Body of pancreas (tissue), 4 donors: ENCODE results near the gene CDK1. TPM values are rescaled to one million over a fixed set of nuclear protein-coding genes. Genes with fewer than 3 reads are reported as not detected.
"Not testable (repeated sequence)": the region's sequence is repeated elsewhere in the genome, so short reads cannot be mapped to it uniquely, and the experiment has no call there.

ENCODE experiments used
- ATAC-seq: fragments of 150-250 bp; one replicate; pipeline ENCODE4 v1.9.1; 2016
- DNase-seq, 4 donors: peaks; one replicate each; pipeline ENCODE4 v3.0.0-alpha.2; 2019
- H3K27ac ChIP-seq, 4 donors: fragments of 200-600 bp; sonication (generic); 1 replicate in 3 of 4; 2 replicates in 1 of 4; pipeline versions ENCODE4 v1.5.1 to v1.6.1; 2016 to 2019; ENCODE audit warnings: mild to moderate bottlenecking in 1 of 4, mixed read lengths in 1 of 4, moderate library complexity in 1 of 4
- H3K27me3 ChIP-seq, 2 donors: fragments of 200-600 bp; sonication (generic); one replicate each; pipeline ENCODE4 v1.6.0; 2016; ENCODE audit warnings: mild to moderate bottlenecking in 1 of 2
- H3K36me3 ChIP-seq, 2 donors: fragments of 200-600 bp; sonication (generic); replicated peaks in 1 of 2; 2 replicates each; pipeline ENCODE4 v1.5.1; 2016; ENCODE audit warnings: low read depth in 2 of 2; ENCODE audit not compliant: insufficient read depth in 1 of 2
- H3K4me1 ChIP-seq: fragments of 200-600 bp; sonication (generic); one replicate; pipeline ENCODE4 v1.6.0; 2016
- H3K4me3 ChIP-seq, 2 donors: fragments of 200-600 bp; sonication (generic); 1 replicate in 1 of 2; 2 replicates in 1 of 2; pipeline ENCODE4 v1.5.1; 2016 to 2019
- H3K9me3 ChIP-seq, 3 donors: fragments of 200-600 bp; sonication (generic); 1 replicate in 2 of 3; 2 replicates in 1 of 3; pipeline ENCODE4 v1.5.1; 2016
- POLR2A ChIP-seq, 3 donors: fragments of 450-650 bp; IDR thresholded peaks; one replicate each; pipeline ENCODE4 v1.6.1; 2016; ENCODE audit warnings: antibody characterized with exemption in 3 of 3, mild to moderate bottlenecking in 2 of 3
- WGBS, 2 donors: methylation state at CpG; one replicate each; pipeline ENCODE4 v1.1.5; 2017; 5-methylcytosine and 5-hydroxymethylcytosine counted together
- intact Hi-C: fragments of 100-400 bp; cut with DNase I; formaldehyde crosslinking; loops from one replicate; pipeline ENCODE4 v1.15.1; 2023
- total RNA-seq, 2 donors: library from RNA; depleted of rRNA; stranded (reverse); fragments of >200 nt; gene quantifications; one replicate each; pipeline ENCODE4 v1.1.0, GENCODE V29; 2016
- TF ChIP-seq, protein P1 (sequence below), 7 experiments: fragments of 450-650 bp in 4 of 7; fragments of 200-600 bp in 3 of 7; sonication (generic) in 3 of 7; IDR thresholded peaks; one replicate each; pipeline ENCODE4 v1.5.1; 2016 to 2019; ENCODE audit warnings: antibody characterized with exemption in 7 of 7

Gene CDK1
- total RNA-seq, 2 donors from 2014 or later, result 0.66 TPM; not detected in 1

DNA sequence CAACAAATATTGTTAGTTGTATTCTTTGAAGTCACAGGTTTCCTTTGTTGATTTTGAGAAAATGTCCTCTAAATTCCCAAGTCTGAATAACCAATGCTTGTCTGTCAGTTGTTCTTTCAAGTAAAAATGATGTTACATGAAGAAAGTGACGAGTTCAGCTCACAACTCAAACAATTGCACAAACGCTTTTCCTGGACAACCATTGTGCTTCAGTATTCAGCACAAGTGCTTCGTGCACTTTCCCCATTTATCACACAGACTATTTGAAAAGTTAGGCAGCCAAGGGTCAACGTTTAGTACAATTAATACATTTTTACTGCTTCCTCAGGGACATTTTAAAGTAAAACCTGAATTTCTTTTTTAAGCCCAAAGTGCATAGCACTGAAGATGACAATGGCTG is 44.5 kb downstream of the CDK1 start:
- Histone ChIP-seq H3K27ac (no peak overlapping the region), H3K36me3 (no peaks in the 10 kb centered on the region), H3K4me1 (no peaks in the 10 kb centered on the region), H3K4me3 (no peak overlapping the region), H3K27me3 (no peaks in the 10 kb centered on the region), H3K9me3 (no peaks in the 10 kb centered on the region)
- no peak for TF ChIP-seq POLR2A (IDR thresholded peaks at IDR 0.05)
- TF ChIP-seq, protein P1, sequence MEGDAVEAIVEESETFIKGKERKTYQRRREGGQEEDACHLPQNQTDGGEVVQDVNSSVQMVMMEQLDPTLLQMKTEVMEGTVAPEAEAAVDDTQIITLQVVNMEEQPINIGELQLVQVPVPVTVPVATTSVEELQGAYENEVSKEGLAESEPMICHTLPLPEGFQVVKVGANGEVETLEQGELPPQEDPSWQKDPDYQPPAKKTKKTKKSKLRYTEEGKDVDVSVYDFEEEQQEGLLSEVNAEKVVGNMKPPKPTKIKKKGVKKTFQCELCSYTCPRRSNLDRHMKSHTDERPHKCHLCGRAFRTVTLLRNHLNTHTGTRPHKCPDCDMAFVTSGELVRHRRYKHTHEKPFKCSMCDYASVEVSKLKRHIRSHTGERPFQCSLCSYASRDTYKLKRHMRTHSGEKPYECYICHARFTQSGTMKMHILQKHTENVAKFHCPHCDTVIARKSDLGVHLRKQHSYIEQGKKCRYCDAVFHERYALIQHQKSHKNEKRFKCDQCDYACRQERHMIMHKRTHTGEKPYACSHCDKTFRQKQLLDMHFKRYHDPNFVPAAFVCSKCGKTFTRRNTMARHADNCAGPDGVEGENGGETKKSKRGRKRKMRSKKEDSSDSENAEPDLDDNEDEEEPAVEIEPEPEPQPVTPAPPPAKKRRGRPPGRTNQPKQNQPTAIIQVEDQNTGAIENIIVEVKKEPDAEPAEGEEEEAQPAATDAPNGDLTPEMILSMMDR (IDR thresholded peaks at IDR 0.05), result no peak
- ATAC-seq (no peak), DNase-seq (no peak)
- WGBS, 2 donors, result 44 to 54% methylated on average over 4 of the region's 4 CpGs
- intact Hi-C loops, result no loop called here

DNA sequence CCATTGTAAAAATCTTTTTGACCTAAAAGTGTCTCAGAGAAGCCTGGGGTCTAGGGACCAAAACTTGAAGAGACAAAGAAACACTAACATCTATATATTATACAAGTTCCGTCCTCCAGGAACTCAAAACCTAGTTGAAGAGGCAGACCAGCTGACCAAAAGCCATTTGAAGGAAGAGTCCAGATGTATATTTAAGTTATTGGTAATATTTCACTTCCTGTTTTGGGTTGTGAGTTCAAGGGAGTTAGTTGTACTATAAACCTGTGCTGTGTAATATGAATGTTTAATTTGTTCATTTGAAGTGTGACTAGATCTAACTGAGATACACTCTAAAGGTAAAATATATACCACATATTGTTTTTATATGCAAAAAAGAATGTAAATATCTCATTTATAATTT is 45.0 kb downstream of the CDK1 start:
- no peaks in the 10 kb centered on the region for H3K27me3 ChIP-seq
- H3K4me1 ChIP-seq, result no peaks in the 10 kb centered on the region
- no peak for DNase-seq
- H3K9me3 ChIP-seq, result no peaks in the 10 kb centered on the region
- TF ChIP-seq, protein P1 (IDR thresholded peaks at IDR 0.05), result no peak
- no peak for TF ChIP-seq POLR2A (IDR thresholded peaks at IDR 0.05)
- WGBS, 2 donors, result 90 to 95% methylated on average over 1 of the region's 1 CpG
- no peak overlapping the region for H3K4me3 ChIP-seq
- ATAC-seq, result no peak
- H3K27ac ChIP-seq, result no peak overlapping the region
- intact Hi-C loops, result no loop called here
- no peaks in the 10 kb centered on the region for H3K36me3 ChIP-seq

DNA sequence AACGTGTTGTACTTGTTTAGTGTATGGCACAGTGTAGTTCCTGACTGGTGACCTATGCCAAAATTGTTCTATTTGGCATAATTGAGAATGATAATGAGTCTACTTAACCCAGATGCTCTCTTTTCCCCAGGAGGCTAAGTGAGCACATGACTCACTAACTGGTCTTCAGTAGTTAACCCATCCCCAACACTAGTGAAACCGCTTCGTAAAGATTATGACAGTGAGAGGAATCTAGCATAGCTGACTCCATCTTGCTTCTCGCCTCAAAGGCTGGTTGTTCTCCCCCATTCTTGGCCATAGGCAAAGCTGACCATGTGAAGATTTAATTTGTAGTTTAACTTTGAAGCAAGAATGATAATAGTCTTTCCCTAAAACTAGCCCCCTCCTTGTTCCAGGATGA is 47.2 kb downstream of the CDK1 start:
- H3K27me3 ChIP-seq, result no peaks in the 10 kb centered on the region
- H3K27ac ChIP-seq, result no peak overlapping the region
- DNase-seq, result no peak
- no peaks in the 10 kb centered on the region for H3K36me3 ChIP-seq
- H3K9me3 ChIP-seq, result no peaks in the 10 kb centered on the region
- WGBS, 2 donors, result 72 to 76% methylated on average over 4 of the region's 4 CpGs
- intact Hi-C loops, result no loop called here
- no peak for ATAC-seq
- H3K4me3 ChIP-seq, result no peak overlapping the region
- no peaks in the 10 kb centered on the region for H3K4me1 ChIP-seq
- TF ChIP-seq, protein P1 (IDR thresholded peaks at IDR 0.05), result no peak
- no peak for TF ChIP-seq POLR2A (IDR thresholded peaks at IDR 0.05)

DNA sequence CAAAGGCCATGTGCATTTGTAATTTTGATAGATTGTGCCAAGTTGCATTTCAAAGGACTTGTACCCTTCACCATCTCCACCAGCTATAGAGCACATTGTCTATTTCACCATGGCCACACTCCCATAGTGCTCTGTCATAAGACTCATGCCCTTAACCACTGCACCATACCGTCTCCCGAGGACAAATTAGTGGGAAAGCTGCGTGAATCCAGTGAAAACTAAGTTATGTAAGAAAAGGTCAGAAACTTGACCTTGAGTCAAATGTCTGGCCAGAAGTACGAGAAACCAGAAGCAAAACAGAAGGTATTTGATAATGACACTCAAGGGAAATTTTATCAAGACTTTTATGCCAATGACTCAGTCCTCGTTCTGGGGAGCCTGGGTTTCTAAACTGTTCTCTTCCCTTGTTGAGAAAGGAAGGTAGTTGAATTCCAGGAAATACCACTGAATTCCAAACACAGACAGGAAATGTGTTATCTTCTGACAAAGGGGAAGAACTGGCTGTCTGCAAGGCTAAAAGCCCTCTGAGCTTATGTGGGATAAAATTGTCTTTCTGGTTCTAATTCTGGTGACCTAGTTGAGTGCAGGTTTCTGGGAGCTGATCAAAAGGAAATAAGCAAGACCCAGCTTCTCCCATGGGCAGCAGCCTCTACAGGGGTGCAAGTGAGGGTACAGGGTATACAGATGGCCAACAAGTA is 49.7 kb downstream of the CDK1 start:
- H3K27me3 ChIP-seq, result no peaks in the 10 kb centered on the region
- DNase-seq (peak in 1 of 4 donors; percentile 16), ATAC-seq (peak; percentile 72)
- intact Hi-C loops, result no loop called here
- no peak for TF ChIP-seq POLR2A (IDR thresholded peaks at IDR 0.05)
- TF ChIP-seq, protein P1 (IDR thresholded peaks at IDR 0.05), result no peak
- WGBS, 2 donors, result 22 to 37% methylated on average over 5 of the region's 5 CpGs
- H3K4me1 ChIP-seq, result no peaks in the 10 kb centered on the region
- H3K9me3 ChIP-seq, result no peaks in the 10 kb centered on the region
- no peak overlapping the region for H3K27ac ChIP-seq
- H3K4me3 ChIP-seq, result no peak overlapping the region
- no peaks in the 10 kb centered on the region for H3K36me3 ChIP-seq

DNA sequence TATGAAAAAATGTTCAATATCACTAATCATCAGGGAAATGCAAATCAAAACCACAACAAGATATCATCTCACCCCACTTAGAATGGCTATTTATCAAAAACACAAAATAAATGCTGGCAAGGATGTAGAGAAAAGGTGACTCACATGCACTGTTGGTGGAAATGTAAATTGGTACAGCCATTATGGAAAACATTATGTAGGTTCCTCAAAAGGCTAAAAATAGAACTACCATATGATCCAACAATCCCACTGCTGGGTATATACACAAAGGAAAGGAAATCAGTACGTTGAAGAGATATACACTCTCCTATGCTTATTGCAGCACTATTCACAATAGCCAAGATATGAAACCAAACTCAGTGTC is 50.2 kb downstream of the CDK1 start:
- DNase-seq (no peak), ATAC-seq (peak; percentile 21)
- no peak overlapping the region for H3K27ac ChIP-seq
- H3K36me3 ChIP-seq, result no peaks in the 10 kb centered on the region
- H3K9me3 ChIP-seq, result no peaks in the 10 kb centered on the region
- H3K27me3 ChIP-seq, result no peaks in the 10 kb centered on the region
- TF ChIP-seq POLR2A (IDR thresholded peaks at IDR 0.05), result no peak
- TF ChIP-seq, protein P1 (IDR thresholded peaks at IDR 0.05), result no peak
- WGBS, 2 donors, result 43 to 50% methylated on average over 1 of the region's 1 CpG
- no peak overlapping the region for H3K4me3 ChIP-seq
- intact Hi-C loops, result no loop called here
- H3K4me1 ChIP-seq, result no peaks in the 10 kb centered on the region

DNA sequence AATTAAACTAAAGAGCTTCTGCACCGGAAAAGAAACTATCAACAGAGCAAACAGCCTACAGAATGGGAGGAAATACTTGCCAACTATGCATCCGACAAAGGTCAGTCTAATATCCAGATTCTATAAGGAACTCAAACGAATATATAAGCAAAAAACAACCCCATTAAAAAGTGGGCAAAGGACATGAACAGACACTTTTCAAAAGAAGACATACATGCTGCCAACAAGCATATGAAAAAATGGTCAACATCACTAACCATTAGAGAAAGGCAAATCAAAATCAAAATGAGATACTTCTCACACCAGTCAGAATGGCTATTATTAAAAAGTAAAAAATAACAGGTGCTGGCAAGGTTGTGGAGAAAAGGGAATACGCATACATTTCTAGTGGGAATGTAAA is 53.9 kb downstream of the CDK1 start:
- not testable (repeated sequence) for H3K4me3 ChIP-seq, DNase-seq, ATAC-seq, H3K4me1 ChIP-seq, H3K9me3 ChIP-seq, H3K27me3 ChIP-seq, H3K27ac ChIP-seq, H3K36me3 ChIP-seq
- intact Hi-C loops, result loop anchor here (10.0 kb wide), 1 partner anchor 433 kb away; no protein-coding TSS in a partner anchor
- WGBS, 2 donors, result 62 to 84% methylated on average over 4 of the region's 4 CpGs
